HEK293T (cell line): ENCODE results near the gene ATG2B.
A peak's percentile ranks its signal among the peaks of the same experiment; 100 is the strongest.

Experiments used
- CTCF ChIA-PET: fragments of 350-600 bp; formaldehyde crosslinking; extraction: SDS; loops from one replicate; lab custom pipeline; 2021; ENCODE audit warnings: antibody characterized with exemption, inconsistent platforms; lab: Yijun Ruan, JAX
- POLR2A ChIA-PET: fragments of 350-600 bp; formaldehyde crosslinking; extraction: SDS; loops from one replicate; lab custom pipeline; 2020; ENCODE audit warnings: antibody characterized with exemption, inconsistent platforms; lab: Yijun Ruan, JAX
- DNase-seq: peaks from one replicate; pipeline ENCODE4 v3.0.0; 2012; ENCODE audit warnings: mixed read lengths; ENCODE audit errors: extremely low spot score
- ARNT ChIP-seq: fragments of 450-650 bp; IDR thresholded peaks from 2 replicates; pipeline ENCODE4 v1.6.1; 2017; ENCODE audit warnings: mild to moderate bottlenecking
- BHLHE40 ChIP-seq: fragments of 450-650 bp; IDR thresholded peaks from 2 replicates; pipeline ENCODE4 v1.6.1; 2016; ENCODE audit warnings: mild to moderate bottlenecking, moderate library complexity, borderline replicate concordance
- CTBP1 ChIP-seq: fragments of 450-650 bp; IDR thresholded peaks from 2 replicates; pipeline ENCODE4 v1.6.1; 2016; ENCODE audit warnings: borderline replicate concordance
- ELF4 ChIP-seq: fragments of 450-650 bp; IDR thresholded peaks from 2 replicates; pipeline ENCODE4 v1.6.1; 2017; ENCODE audit warnings: antibody characterized with exemption
- FOXA1 ChIP-seq: fragments of 450-650 bp; IDR thresholded peaks from 2 replicates; pipeline ENCODE4 v1.6.1; 2016; ENCODE audit warnings: mild to moderate bottlenecking
- FOXK2 ChIP-seq: fragments of 450-650 bp; IDR thresholded peaks from 2 replicates; pipeline ENCODE4 v1.6.1; 2016; ENCODE audit warnings: mild to moderate bottlenecking
- FOXM1 ChIP-seq: fragments of 450-650 bp; IDR thresholded peaks from 2 replicates; pipeline ENCODE4 v1.6.1; 2017; ENCODE audit warnings: mild to moderate bottlenecking, borderline replicate concordance
- HDGF ChIP-seq: fragments of 450-650 bp; IDR thresholded peaks from 2 replicates; pipeline ENCODE4 v1.6.1; 2017; ENCODE audit warnings: antibody characterized with exemption, borderline replicate concordance
- L3MBTL2 ChIP-seq: fragments of 450-650 bp; conservative IDR thresholded peaks from 2 replicates; pipeline ENCODE4 v1.6.1; 2016; ENCODE audit warnings: mild to moderate bottlenecking
- LEF1 ChIP-seq: fragments of 450-650 bp; IDR thresholded peaks from 2 replicates; pipeline ENCODE4 v1.6.1; 2017; ENCODE audit warnings: mild to moderate bottlenecking, borderline replicate concordance
- NFRKB ChIP-seq: fragments of 450-650 bp; IDR thresholded peaks from 2 replicates; pipeline ENCODE4 v1.6.1; 2016; ENCODE audit warnings: mild to moderate bottlenecking, moderate library complexity
- PKNOX1 ChIP-seq: fragments of 450-650 bp; IDR thresholded peaks from 2 replicates; pipeline ENCODE4 v1.6.1; 2016
- SP1 ChIP-seq: fragments of 450-650 bp; IDR thresholded peaks from 2 replicates; pipeline ENCODE4 v1.6.1; 2017
- SUZ12 ChIP-seq: fragments of 450-650 bp; IDR thresholded peaks from 2 replicates; pipeline ENCODE4 v1.6.1; 2016; ENCODE audit warnings: mild to moderate bottlenecking
- TARDBP ChIP-seq: fragments of 450-650 bp; IDR thresholded peaks from 2 replicates; pipeline ENCODE4 v1.6.1; 2016
- ZNF384 ChIP-seq: fragments of 450-650 bp; IDR thresholded peaks from 2 replicates; pipeline ENCODE4 v1.6.1; 2016

Gene ATG2B

GRCh38 chr14:96362071-96362964 is 823 bp downstream of the ATG2B start:
- DNase-seq = peak; percentile 53
- TF ChIP-seq PKNOX1 = peak; percentile 68
- peak; percentile 27 for TF ChIP-seq L3MBTL2
- no peak for TF ChIP-seq FOXM1
- ChIA-PET POLR2A (interaction anchor here (0.7 kb wide), 1 partner anchor 20 kb away, joined by 3 read pairs; no protein-coding TSS in a partner anchor), CTCF (no interaction called here)

GRCh38 chr14:96359959-96360358 is 3.2 kb downstream of the ATG2B start:
- ChIA-PET POLR2A (no interaction called here), CTCF (interaction anchor here (0.7 kb wide), 1 partner anchor 63 kb away, joined by 3 read pairs; no protein-coding TSS in a partner anchor)
- no peak for DNase-seq
- TF ChIP-seq NFRKB (no peak), FOXK2 (no peak), ZNF384 (no peak), SP1 (no peak), BHLHE40 (no peak), CTBP1 (no peak), LEF1 (no peak), FOXM1 (no peak), L3MBTL2 (no peak), ARNT (no peak), SUZ12 (no peak), HDGF (no peak), TARDBP (no peak), FOXA1 (no peak), ELF4 (no peak), PKNOX1 (no peak)

GRCh38 chr14:96357216-96357615 is 5.9 kb downstream of the ATG2B start:
- ChIA-PET POLR2A (interaction anchor here (0.6 kb wide), 1 partner anchor 25 kb away, joined by 3 read pairs; no protein-coding TSS in a partner anchor), CTCF (interaction anchor here (1.8 kb wide), 1 partner anchor 11 kb away, joined by 6 read pairs; no protein-coding TSS in a partner anchor)
- no peak for TF ChIP-seq FOXA1
- no peak for TF ChIP-seq LEF1
- TF ChIP-seq L3MBTL2 = no peak
- TF ChIP-seq NFRKB = no peak
- TF ChIP-seq ZNF384 = no peak
- no peak for TF ChIP-seq FOXM1
- no peak for TF ChIP-seq TARDBP
- TF ChIP-seq SP1 = no peak
- no peak for TF ChIP-seq PKNOX1
- no peak for TF ChIP-seq ARNT
- no peak for TF ChIP-seq HDGF
- no peak for TF ChIP-seq FOXK2
- TF ChIP-seq SUZ12 = no peak
- DNase-seq = peak; percentile 9

GRCh38 chr14:96354246-96354645 is 8.9 kb downstream of the ATG2B start:
- ChIA-PET POLR2A (no interaction called here), CTCF (no interaction called here)
- no peak for TF ChIP-seq FOXK2
- TF ChIP-seq FOXM1 = no peak
- TF ChIP-seq SP1 = no peak
- TF ChIP-seq CTBP1 = no peak
- no peak for TF ChIP-seq HDGF
- TF ChIP-seq ARNT = no peak
- no peak for TF ChIP-seq FOXA1
- TF ChIP-seq ELF4 = no peak
- TF ChIP-seq BHLHE40 = no peak
- TF ChIP-seq ZNF384 = no peak
- no peak for TF ChIP-seq L3MBTL2
- TF ChIP-seq LEF1 = no peak
- DNase-seq = no peak

- ChIA-PET CTCF (no interaction called here), POLR2A (no interaction called here)
- no peak for DNase-seq
These were observed 10.4 kb downstream of the ATG2B start for GRCh38 chr14:96352708-96353107.

More at GRCh38 chr14:96352708-96353107, 10.4 kb downstream of the ATG2B start:
- TF ChIP-seq ELF4 (no peak), ARNT (no peak), ZNF384 (no peak), FOXA1 (no peak), BHLHE40 (no peak), HDGF (no peak), PKNOX1 (no peak), LEF1 (no peak), NFRKB (no peak)
